Activated T-cell treated with anti-CD3 and anti-CD28 coated beads for 1 hour (primary cell): ENCODE measurements around the gene C11orf21.
"Not testable (repeated sequence)": the region's sequence is repeated elsewhere in the genome, so short reads cannot be mapped to it uniquely, and the experiment has no call there.

Experiments used
- DNase-seq: peaks from one replicate; pipeline ENCODE4 v3.0.0-alpha.2; 2020; ENCODE audit warnings: low read depth

The C11orf21 gene

DNA sequence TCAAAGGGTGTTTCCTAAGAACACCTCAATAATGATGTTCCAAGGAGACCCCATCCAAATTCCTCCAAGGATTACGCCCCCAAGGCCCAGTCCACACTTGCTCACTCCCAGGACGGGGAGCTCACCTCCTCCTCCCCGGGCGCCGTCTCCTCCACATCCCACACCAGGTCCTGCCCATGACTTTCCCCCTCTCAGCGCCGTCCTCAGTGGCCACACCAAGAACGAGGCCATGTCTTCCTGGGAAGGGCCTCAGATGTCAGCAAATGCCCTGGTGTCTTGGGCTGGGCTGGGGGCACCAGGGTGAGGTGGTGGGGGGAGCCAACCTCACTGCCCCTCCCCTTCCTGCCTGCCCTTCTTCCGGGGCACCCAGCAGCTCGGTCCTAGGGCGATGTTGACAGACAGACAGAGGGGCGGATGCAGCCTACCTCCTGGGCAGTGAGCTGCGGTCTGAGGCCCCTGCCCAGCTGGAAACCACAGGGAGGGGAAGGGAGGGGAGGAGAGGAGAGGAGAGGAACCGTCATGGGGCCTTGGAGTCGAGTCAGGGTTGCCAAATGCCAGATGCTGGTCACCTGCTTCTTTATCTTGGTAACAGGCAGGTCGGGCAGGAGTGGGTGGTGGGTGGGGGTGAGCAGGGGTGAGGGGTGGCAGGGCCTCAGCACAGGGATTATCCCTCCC is at the start of gene C11orf21, which contains the start of gene TSPAN32:
C11orf21 (minus strand) TSS at position 288 of the 675 bp plus-strand sequence; CDS start at position 178, 110 bp downstream.
TSPAN32 (plus strand) TSS at position 383 of the 675 bp plus-strand sequence; CDS start at position 520, 137 bp downstream.
- no peak for DNase-seq

DNA sequence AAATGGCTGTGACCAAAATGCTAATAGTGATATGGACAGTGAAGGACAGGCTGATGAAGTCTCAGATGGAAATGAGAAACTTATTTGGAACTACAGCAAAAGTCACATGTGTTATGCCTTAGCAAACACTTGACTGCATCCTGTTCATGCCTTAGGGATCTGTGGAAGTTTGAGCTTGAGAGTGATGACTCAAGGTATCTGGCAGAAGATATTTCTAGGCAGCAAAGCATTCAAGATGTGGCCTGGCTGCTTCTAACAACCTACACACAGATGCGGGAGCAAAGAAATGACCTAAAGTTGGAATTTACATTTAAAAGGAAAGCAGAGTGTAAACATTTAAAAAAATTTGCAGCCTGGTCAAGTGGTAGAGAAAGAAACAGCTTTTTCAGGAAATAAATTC is 47.3 kb upstream of the C11orf21 start:
- no peak for DNase-seq

DNA sequence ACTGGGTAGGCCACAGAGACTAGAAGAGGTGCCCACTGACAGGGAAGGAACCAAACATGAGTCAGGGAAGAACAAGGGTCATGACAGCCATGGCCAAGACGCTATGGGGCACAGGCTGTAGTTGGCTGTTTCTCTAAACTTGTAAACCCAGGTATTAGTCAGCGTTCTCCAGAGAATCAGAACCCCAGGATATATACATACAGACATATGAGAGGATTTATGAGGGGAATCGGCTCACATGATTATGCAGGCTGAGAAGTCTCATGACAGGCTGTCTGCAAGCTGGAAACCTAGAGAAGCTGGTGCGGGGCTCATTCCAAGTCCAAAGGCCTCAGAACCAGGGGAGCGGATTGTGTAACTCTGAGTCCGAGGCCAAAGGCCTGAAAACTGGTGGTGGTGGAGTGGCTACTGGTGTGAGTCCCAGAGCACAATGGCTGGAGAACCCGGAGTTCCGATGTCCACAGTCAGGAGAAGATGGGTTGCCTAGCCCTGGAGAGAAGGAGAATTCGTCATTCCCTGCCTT is 45.7 kb upstream of the C11orf21 start:
- DNase-seq: no peak

- no peak for DNase-seq
Measured at GRCh38 chr11:2346586-2347307, 45.0 kb upstream of the C11orf21 start.

DNA sequence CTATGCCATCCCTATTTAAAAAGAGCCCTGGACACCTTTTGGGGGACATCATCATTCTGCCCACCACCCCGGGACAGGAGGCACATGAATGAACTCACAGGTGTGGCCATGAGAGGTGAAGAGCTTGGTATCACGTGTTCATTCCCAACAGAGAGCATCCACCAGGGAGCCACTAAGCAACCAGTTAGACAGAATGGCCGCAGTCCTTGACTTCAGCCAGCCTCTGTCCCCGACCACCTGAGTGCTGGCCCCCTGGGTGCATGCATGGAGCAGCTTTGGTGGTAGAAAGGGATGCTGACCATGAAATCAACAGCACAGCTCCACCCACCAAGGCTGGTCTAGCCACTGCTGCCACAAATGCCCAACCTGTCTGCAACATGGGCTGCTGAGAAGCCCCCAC is 44.3 kb upstream of the C11orf21 start:
- DNase-seq: no peak

DNA sequence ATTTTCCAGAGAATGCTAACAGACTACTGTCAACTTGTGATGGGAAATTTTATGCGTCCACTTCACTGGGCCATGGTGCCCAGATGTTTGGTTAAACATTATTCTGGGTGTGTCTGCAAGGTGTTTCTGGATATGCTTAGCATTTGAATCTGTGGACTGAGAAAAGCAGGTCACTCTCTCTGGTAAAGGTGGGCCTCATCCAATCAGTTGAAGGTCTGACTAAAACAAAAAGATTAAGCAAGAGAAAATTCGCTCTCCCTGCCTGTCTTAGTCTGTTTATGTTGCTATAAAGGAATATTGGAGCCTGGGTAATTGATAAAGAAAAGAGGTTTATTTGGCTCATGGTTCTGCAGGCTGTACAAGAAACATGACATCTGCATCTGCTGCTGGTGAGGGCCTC is 43.3 kb upstream of the C11orf21 start:
- DNase-seq: no peak

DNA sequence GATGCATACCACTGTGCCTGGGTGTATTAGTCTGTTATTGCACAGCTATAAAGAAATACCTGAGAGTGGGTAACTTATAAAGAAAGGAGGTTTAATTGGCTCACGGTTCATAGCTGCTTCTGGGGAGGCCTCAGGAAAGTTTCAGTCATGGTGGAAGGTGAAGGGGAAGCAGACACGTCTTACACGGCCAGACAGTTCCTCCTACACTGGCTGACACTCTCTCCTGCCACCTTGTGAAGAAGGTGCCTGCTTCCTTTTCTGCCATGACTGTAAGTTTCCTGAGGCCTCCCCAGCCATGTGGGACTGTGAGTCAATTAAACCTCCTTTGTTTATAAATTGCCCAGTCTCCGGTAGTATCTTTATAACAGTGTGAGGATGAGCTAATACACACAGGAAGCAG is 41.8 kb upstream of the C11orf21 start:
- no peak for DNase-seq

- DNase-seq: no peak
Measured at GRCh38 chr11:2342981-2343380, 41.3 kb upstream of the C11orf21 start.

- no peak for DNase-seq
Measured at GRCh38 chr11:2342557-2342956, 40.8 kb upstream of the C11orf21 start.

- DNase-seq: not testable (repeated sequence)
Measured at GRCh38 chr11:2338760-2339159, 37.0 kb upstream of the C11orf21 start.

DNA sequence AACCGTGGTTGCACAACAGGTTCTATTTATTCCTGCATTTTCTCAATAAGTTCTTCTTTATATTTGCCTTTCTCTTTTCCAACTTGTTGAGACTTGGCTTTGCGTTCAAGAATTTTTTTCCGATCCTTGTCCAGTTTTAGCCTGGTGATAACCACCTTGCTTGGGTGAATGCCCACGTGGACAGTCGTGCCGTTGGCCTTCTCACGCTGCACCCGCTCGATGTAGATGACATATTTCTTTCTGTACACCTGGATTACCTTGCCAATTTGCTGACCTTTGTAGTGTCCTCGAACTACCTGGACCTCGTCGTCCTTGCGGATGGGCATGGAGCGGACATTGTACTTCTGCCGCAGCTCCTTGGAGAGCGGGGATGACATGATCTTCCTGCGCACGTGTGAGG is 33.6 kb upstream of the C11orf21 start:
- not testable (repeated sequence) for DNase-seq

DNA sequence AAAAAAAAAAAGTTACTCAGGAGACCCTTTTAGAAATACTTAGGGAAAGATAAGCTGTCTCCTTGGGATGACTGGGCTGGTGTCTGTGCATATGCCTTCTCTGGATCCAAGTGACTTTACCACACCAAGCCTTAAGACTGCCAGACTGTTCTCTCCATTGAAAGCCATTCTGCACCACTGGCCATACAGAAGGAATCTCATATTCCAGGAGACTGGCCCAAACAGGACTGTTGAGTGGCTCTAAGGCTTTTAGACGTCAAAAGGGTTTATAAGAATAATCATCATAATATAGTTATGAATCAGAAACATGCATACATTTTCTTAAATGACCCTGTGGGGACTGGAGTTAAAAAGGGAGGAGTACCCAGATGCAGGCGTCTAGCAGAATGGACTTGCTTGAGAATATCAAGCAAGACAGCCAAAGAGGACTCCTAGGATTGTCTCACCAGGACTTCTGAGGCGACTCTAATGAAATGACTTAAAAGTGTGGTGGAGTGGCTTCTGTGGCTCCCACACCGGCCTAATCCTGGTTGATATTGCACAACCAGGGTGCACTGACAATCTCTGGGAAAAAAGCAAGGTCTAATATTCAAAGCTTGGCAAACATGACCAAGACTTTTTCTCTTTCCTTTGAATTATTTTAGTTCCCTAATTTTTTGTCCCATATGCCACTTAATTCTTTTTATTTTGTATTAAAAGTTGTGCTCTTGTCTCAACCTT is 31.9 kb upstream of the C11orf21 start:
- not testable (repeated sequence) for DNase-seq

DNA sequence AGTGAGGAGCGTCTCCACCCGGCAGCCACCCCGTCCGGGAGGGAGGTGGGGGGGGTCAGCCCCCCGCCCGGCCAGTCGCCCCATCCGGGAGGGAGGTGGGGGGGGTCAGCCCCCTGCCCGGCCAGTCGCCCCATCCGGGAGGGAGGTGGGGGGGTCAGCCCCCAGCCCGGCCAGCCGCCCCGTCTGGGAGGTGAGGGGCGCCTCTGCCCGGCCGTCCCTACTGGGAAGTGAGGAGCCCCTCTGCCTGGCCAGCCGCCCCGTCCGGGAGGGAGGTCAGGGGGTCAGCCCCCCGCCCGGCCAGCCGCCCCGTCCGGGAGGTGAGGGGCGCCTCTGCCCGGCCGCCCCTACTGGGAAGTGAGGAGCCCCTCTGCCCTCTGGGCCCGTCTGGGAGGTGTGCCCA is 30.9 kb upstream of the C11orf21 start:
- DNase-seq: not testable (repeated sequence)

- DNase-seq: no peak
Measured at GRCh38 chr11:2331404-2331803, 29.7 kb upstream of the C11orf21 start.

DNA sequence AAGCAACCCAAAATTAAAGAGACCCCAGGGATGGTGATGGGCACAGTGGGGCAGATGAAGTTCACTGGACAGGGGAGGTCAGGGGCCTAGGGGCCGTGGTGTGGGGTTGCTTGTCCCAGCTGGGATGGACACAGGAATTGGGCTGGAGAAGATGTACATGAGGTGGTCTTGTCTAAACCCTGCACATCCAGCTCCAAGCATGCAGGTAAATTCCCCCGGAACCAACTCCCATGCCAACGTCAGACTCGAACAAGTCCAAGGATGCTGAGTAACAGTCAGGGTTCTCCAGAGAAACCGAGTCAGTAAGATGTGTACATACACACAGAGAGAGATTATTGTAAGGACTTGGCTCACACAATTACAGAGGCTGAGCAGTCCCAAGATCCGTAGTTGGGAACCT is 29.0 kb upstream of the C11orf21 start:
- no peak for DNase-seq

DNA sequence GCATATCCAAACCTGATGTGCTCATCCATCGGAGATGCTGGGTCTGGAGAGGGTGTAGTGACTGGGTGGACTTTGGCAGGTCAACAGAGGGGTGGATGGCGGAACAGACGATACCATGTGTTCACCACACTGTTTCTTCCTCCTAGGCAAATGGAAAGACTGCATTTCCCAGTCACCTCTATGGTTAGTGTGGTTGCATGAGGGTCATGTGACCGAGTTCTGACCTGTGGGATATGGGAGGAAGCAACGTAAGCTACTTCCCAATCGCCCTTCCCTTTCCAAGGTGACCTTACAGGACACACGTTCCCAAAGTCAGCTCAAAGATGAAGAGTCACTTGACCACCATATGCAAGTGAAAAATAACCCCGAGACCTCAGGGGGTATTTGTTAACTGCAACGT is 27.8 kb upstream of the C11orf21 start:
- no peak for DNase-seq

- no peak for DNase-seq
Measured at GRCh38 chr11:2328656-2329354, 27.1 kb upstream of the C11orf21 start.

DNA sequence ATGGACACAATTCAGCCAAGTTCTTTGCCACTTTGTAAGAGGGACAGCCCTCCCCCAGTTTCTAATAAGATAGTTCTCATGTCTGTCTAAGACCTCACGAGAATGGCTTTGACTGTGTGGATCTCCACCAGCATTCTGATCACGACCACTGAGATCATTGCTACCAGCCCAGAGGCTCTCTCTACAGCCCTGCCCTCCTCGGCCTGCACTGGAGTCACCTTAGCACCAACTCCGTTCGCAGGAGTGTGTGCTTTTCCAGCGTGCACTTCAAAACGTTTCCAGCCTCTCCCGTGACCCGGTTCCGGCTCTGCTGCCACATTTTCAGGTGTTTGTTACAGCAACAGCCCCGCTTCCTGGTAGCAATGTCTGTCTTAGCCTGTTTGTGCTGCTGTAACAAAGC is 26.3 kb upstream of the C11orf21 start:
- DNase-seq: no peak

DNA sequence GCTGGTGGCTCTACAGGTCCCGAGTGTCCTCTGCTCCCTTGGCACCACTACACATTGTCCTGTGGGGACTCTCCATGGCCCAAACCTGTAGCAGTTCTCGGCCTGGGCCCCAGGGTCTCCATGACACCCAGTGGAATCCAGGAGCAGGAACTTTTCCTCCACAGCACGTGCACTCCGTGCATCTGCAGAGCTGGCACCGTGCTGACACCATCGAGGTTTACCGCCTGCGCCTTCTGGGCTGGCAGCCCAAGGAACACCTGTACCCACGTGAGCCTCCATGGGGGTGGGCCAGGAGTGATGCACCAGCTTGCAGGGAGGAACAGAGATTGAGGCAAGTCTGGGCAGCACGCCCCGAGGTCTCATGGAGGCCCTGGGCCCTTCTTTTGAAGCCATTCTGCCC is 25.3 kb upstream of the C11orf21 start:
- DNase-seq: no peak

- DNase-seq: no peak
Measured at GRCh38 chr11:2325719-2326118, 24.0 kb upstream of the C11orf21 start.

DNA sequence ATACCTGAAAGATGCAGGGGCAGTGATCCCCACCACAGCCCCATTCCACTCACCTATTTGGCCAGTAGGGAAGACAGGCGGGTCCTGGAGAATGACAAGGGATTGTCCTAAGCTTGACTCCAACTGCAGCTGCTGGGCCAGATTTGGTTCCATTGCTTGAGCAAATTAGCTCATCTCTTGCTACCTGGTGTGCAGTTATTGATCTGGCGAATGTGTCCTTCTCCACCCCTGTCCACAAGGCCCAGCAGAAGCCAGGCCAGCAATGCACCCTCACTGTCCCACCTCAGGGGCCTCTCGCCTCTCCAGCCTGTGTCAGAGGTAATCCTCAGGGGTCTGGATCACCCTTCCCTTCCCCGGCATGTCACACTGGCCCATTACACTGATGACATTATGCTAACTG is 23.4 kb upstream of the C11orf21 start:
- no peak for DNase-seq

DNA sequence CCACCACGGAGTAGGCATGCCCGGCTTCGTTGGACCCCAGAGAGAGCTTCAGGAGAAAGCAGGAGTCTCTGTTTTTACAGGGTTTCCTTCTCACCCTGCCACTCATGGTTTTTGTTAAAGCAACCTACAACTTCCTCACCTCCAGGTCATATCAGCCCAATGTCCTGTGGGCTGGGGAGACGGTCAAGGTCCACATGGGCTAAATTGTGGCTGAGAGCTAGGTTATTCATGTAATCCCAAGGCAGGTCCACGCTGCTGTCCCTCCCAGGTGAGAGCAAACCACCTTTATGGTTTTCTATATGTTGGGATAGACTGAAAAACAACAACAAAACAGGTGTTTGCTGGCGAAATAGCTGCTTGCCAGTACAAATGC is 19.6 kb upstream of the C11orf21 start:
- no peak for DNase-seq
